Left renal cortex interstitium (tissue), 4 donors: Measurements from ENCODE around the gene ZNF670. TPM values are rescaled to one million over a fixed set of nuclear protein-coding genes. Genes with fewer than 3 reads are reported as not detected.

Source experiments
- DNase-seq, 4 donors: peaks; one replicate each; pipeline ENCODE4 v3.0.0-alpha.2; 2013; ENCODE audit warnings: low read depth in 4 of 4, low spot score in 2 of 4, missing footprints in 1 of 4
- polyA plus RNA-seq, 4 donors: library from polyadenylated mRNA; unstranded; fragments of 120-200 nt; gene quantifications; one replicate each; pipeline ENCODE4 v1.2.1, GENCODE V29; 2013; ENCODE audit not compliant: insufficient read length in 4 of 4

ZNF670 gene
- polyA plus RNA-seq, 4 donors: 6.8 to 9.4 (median 8.0) TPM

DNA sequence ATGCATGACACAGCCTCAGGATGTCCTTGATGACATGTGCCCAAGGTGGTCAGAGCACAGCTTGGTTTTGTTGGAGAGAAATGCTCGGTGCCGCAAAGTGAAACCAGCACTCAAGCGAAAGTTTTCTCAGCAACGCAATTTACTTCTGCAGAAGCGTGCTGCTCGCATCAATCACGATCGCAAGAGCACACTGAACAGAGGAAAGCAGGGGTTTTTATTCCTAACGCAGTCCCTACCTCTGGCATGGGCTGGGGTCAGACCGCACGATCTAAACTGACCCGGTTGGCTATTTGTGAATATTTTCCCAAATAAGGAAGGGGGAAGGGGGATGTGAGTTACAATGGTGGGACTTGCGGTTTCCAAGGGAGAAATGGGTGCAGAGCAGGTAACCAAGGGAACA lies 26.4 kb upstream of the ZNF670 start:
- no peak for DNase-seq

DNA sequence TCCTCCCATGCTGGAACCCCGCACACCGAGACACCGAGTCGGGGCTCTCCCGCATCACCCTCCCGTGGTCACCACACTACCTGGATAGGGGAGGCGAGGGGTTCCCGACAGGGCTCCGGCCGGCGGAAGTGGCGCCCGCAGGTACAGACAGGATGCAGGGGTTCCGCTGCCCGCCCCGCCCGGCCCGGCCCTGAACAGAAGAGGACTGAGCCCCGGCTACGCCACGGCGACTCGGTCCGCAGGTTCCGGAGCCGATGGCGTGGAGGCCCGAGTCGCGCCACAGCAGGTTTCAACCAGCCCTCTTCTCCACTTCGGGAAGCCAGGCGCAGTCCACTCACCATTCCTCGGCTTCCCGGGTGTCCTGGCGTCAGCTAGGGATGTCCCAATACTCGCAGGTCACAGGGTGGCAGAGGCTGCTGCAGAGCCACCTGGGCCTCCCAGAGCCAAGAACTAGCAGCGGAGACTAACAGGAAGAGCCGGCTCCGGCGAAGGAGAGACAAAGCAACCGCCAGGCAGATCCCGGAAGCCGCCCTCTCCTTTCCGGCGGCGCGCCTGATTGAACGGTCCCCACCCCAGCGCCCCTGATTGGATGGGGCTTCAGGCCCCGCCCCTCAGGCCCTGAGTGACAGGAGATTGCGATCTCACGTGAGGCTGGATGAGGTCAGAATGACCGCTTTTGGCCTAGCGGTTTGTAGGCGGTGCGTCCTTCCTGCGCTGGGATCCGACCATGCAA lies 25.4 kb upstream of the ZNF670 start, which contains the start of gene ZNF669:
TSS of gene ZNF669 (minus strand) at position 498 of the 733 bp plus-strand sequence. CDS start at position 341, 157 bp downstream.
- DNase-seq: peak; percentile 83 to 96 (median 92)

DNA sequence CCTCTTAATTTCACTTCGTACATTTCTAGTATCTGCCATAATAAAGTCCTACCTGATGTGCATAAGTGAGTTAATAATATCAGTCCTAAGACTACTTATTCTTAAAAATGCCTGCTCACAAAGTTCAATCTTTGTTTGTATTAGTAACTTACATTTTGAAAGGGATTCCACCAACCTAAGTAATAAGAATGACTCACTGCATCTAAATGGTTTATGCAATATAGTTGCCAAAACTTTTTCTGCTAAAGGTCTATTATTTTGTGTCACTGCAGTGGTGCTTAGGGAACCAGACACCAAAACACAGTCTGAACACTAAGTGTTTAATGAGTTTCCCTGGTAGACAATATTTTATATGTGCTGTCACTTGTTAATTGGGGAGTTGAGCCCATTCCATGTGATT lies 23.8 kb upstream of the ZNF670 start:
- DNase-seq: no peak

DNA sequence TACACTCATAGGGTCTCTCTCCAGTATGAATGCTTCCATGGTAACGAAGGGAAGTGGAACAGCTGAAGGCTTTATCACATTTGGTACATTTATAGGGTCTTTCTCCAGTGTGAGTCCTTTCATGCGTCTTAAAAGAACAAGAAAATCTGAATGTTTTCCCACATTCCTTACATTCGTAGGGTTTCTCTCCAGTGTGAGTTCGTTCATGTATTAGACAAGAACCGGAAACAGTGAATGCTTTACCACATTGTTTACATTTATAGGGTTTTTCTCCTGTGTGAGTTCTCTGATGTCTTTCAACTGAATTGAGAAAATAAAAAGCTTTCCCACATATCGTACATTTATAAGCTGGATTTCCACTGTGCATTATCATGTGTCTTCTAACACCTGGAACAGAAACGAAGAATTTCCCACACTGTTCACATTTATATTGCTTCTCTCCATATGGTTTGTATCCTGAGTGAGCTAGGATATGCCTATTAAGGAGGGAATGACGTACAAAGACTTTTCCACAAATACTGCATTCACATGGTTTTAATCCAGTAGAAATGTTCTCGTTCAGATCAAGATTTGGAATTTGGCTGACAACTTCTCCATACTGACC lies 22.2 kb upstream of the ZNF670 start:
- DNase-seq: no peak

DNA sequence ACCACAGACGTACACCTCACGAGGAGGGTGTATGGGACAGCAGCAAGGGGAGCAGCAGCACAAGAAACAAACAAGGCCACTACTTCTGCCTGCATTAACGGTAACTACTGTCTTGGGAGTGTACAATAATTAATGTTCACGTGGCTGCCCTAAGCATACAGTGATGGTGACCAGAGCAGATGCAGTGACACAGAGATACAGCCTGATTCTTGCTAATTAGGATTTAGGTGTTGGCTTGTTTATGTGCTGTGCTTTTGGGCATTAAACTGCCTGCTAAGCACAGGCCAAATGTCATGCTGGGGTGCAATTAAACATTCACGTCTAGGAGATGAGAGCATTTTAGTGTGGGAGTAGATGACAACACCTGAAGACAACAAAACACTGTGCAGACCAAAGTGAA lies 18.3 kb upstream of the ZNF670 start:
- DNase-seq: no peak

DNA sequence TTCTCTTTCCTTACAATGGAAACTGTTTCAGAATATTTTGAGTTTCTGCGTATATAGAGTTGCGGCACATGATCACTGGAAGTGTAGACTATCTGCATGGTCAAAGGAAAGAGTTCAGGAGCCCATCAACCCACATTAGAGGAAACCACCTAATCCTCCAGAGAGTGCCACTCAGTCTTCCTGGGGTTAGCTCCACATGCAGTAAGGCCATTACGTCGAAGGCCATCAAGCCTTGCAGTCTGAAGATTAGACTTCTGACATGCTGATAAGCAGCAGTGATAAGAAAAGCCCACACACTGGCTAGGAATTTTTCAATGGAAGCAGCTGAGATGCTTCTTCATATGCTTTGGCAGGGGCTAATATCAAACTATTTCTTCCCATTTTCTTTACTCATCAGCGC lies 17.9 kb upstream of the ZNF670 start:
- DNase-seq: no peak

DNA sequence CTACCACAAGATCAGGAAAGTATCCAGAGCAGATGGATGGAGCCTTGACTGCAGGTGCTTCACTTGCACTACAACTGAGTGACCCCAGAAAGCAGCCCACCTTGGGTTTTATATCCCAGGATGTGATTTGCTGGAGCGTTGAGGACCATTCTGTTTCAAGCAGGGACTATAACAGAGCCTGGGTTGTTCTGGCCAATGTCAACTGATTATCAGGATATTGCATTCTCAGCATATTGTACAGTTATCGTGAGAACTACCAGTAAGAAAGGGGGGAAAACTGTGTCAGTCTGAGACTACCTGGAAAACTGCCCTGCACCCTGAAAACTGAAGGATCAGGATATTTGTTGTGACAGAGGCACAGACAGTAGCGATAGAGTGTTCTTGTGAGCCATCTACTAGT lies 17.5 kb upstream of the ZNF670 start:
- DNase-seq: no peak

DNA sequence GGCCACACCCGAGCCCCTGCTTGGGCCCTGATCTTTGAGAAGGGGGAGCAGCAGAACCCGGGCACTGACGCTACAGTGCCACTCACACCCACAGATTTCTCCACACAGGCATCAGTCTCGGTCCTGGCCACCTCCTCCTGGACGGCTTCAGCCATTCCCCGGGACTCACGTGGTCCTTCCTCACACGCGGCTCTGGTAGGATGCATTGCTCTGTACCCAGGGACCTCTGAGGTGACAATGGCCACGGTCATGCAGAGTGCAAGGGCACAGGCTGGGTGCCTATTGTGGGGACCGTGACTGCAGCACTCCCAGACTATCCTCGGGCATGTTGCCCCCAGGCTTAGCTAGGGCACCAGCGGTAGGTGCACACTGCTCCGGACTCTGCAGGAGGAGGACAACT lies 11.8 kb upstream of the ZNF670 start:
- no peak for DNase-seq

DNA sequence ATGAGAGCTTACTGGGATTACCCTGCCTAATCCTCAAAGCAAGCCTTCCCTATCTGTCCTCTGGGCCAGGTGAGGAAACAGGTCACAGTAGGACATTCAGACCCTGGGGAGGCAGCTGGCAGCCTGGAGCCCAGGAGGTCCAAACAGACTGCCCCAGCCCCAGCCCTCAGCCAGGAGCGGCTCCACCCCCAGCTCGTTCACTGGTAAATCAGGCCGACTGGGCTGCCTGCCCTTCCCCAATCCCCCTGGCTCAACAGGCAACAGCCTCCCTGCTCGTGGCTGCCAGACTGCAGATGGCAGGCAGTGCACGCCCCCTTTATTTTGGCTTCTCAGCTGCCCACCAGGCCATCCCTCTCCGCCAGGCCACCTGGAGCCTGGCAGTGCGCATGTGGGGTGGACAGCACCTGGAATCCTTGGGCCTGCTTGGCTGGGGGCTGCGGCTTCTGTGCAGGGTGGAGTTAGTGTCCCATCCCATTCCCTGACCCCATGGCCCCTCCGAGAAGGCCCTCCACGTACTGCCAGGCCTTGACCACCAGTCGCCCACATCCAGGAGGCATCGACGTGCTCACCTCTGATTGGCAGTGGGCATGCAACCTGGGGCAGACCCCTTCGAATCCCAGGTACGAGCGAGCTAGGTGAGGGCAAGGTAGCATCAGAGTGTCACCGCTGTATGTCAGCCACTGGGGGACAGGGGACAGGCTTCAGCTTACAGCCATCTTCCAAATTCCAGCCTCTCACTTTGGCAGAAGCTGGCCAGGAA lies 11.2 kb upstream of the ZNF670 start:
- no peak for DNase-seq

DNA sequence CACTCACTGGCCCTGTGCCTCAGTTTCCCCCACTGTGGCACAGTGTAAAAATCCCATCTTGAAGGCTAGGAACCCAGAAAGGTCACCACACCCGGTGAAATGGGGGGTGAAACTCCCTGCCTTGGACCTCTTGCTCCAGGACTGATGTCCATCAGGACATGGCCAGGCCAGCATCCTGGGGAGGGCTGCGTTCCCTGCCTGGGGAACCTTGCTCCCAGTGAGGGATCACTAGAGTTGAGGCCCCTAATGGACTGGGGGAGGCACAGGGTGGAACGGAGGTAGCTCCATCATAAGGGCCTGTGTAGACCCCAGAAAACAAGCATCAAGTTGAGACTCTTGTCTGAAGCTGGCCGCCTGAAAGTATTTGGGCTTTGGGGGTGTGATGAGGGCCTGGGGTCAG lies 10.4 kb upstream of the ZNF670 start:
- DNase-seq: no peak

DNA sequence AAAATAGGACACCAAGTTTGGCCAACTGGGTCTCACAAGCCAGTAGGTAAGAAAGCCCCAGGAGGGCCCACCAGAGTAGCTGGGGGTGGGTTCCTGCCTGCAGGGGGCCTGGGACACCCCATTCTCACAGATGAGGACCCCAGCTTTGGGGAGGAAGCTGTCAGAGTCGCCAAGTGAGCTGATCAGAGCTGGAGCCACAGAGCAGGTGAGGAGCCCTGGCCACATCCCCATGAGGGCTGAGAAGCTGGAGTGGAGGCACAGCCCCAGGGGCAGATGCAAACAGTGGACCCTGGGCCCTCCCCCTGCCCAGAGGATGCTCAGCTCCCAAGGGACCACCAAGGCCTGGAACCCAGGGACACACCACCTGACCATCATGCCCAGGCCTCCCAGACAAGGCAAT lies 8.6 kb upstream of the ZNF670 start:
- DNase-seq: no peak

DNA sequence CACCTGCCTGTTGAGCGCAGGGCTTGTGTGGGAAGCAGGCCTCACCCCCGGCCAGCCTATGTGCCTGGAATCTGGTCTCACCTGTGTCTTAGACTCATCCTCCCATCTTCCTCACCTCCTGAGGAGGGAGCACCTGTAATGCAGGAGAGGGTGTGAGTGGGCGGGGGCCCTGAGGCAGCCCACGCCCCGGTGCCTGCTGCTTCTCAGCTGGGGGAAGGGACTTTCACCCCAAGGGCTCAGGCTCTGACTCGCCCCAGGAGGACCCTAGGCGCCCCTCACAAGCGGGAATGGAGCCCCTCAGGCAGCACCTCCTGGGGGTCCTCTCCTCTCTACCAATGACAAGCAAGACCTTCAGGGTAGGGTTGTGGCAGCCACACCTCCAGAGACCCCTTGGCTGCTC lies 6.7 kb upstream of the ZNF670 start:
- DNase-seq: no peak

DNA sequence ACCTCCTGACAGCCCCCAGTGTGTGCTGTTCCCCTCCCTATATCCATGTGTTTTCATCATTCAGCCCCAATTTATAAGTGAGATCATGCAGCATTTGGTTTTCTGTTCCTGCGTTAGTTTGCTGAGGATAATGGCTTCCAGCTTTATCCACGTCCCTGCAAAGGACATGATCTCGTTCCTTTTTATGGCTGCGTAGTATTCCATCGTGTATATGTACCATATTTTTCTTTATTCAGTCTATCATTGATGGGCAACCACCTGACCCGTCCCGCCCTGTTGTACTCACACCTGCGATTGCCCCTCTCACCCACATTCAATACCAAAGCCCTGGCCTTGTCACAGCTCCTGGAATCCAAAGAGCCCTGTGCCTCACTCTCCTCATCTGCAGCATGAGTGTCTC lies 6.2 kb upstream of the ZNF670 start:
- no peak for DNase-seq

DNA sequence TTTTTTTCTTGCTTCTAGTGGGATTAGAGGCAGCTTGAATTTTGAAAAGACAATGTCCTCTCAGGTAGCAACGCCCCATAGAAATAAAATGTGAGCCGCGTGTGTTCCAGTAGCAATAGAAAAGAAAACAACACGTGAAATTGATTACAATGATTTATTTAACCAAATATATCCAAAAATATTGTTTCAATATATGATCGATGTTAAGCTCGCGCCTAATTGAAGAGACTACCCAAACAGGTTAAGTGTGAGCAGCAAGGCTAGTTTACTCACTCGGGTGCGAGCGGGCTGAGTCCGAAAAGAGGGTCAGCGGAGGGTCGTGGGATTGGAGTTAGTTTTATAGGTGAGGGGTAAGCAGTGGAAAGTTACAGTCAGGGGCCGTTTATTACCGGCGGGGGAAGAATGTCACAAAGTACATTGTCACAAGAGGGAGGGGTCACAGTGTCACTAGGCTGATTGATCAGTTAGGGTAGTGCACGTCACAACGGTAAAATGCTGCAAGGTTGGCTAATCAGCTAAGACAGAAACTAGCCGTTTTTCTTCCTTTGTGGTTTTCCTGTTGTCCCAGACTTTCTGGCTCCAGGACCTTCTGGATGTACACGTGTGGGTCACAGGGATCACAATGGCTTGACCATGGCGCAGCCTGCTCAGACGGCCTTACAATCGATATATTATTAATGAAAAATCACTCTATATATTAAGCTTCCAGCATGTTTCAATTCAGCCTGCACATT lies 697 bp upstream of the ZNF670 start:
- DNase-seq: no peak

DNA sequence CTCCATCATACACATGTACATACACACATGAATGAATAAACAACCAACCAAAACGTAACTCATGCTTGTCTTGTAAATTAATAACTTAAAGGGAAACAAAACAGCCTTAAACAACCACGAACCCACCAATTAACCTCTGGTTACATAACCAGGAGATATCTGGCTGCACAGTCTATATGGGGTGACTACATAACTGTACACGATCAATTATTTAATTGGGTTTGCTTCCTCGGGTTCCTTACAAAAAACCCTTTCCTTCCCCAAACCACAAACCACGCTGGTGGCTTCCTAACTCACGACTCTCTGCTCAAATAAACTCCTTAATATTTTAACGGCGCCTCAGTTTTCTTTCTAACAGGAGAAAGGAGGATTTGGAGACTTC lies 744 bp downstream of the ZNF670 start:
- peak in 2 of 4 donors; percentile 11 to 15 for DNase-seq

DNA sequence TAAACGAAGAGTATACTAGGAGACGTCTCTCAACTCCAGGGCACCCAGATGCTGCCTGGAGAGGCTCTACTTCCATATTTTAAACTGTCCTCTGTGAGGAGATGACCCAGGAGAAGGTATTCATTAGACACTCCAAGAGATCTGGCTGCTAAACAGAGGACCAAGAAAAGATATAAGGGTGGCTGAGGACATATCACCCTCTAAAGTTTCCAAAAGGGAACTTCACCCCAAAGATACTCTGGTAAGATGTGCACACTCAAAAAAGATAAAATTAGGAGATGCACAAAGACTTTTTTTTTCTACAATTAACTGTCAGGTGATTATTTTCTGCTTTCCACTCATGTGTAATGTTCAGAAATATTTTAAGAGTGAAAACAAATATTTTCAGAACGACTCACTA lies 1.4 kb downstream of the ZNF670 start:
- no peak for DNase-seq

DNA sequence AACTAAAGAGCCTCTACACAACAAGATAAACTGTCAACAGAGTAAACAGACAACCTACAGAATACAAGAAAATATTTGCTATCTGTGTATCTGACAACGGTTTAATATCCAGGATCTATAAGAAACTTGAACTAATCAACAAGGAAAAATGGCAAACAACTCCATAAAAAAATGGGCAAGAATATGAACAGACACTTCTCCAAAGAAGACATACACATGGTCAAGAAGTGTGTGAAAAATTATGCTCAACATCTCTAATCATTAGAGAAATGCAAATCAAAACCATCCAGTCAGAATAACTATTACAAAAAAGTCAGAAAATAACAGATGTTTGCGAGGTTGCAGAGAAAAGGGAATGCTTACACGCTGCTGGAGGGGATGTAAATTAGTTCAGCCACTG lies 8.0 kb downstream of the ZNF670 start:
- no peak for DNase-seq

DNA sequence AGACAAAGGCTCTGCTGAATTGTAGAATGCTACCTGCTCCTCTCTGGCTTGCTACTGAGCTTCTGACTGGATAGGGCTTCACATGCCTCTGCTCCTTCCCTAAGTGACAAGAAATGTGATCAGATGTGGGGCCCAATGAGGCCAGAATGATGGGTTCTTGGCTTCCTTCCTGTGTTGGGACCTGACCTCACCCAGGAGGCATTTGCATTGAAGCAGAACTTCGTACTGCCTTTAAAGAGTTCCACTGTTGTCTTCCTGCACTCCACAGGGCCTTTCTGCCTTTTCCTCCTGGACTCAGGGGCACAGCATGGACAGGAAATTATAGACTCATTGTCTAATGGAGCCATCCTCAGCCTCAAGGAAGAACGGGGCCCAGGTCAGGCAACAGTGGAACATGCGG lies 14.3 kb downstream of the ZNF670 start:
- DNase-seq: no peak

DNA sequence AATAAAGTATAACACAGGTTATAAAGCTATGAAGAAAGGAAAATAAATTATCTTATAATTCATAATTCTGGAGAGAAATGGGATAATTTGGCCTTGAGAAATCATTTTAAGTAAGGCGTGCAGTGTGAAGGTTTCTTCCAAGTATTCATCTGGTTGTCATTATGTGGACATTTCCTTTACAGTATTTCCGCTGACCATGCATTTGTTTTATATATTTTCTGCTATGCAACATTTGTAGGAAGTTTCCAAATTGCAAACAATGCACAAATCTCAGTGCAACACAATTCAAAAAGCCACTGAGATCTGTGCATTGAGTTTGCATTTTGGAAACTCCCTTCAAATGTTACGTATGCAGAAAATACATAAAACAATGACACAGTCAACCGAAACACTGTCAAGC lies 17.8 kb downstream of the ZNF670 start:
- DNase-seq: no peak

DNA sequence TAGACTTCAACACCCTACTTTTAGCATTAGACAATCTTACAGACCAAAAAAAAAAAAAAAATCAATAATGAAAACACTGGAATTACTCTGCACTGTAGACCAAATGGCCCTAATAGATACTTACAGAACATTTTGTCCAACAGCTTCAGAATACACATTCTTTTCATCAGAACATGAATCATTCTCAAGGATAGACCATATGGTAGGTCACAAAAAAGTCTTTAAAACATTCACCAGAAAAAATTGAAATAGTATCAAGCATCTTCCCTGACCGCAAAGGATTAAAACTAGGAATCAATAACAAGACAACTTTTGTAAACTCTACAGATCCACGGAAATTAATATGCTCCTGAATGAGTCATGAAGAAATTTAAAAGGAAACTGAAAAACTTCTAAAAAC lies 22.5 kb downstream of the ZNF670 start:
- DNase-seq: no peak

DNA sequence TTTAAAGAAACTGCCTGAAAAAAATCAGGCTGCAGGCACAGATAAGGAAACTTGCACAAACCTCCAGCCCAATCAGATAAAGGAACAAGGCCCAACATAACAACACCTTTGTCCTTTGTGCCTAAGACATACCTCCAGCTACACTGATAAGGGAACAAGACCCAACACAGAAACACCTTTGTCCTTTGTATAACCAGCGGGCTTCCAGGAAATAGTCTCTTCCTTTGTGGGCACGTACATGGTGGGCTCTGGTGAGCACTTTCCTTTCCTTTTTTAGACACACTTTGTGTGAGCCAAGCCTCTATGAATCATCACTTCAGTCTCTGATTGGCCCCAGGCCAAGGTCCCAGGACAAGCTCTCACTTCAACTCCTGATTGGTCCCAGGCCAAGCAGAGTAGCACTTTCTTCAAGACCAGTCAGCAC lies 23.6 kb downstream of the ZNF670 start:
- no peak for DNase-seq
